A549 (cell line): ENCODE data around the gene KCNAB3.

Source experiments
- CHD2 ChIP-seq: fragments of 150-350 bp; IDR thresholded peaks from 2 replicates; pipeline ENCODE4 v1.6.1; 2014; ENCODE audit warnings: low read length; ENCODE audit not compliant: partially characterized antibody
- POLR2A ChIP-seq: IDR thresholded peaks from 2 replicates; pipeline ENCODE4 v1.6.1; 2012; ENCODE audit warnings: mild to moderate bottlenecking, low read length
- TF ChIP-seq, protein P1 (sequence below): fragments of >200 bp; sonication (Bioruptor Twin); formaldehyde crosslinking; IDR thresholded peaks from 3 replicates; pipeline ENCODE4 v1.5.1; 2016

DNA sequence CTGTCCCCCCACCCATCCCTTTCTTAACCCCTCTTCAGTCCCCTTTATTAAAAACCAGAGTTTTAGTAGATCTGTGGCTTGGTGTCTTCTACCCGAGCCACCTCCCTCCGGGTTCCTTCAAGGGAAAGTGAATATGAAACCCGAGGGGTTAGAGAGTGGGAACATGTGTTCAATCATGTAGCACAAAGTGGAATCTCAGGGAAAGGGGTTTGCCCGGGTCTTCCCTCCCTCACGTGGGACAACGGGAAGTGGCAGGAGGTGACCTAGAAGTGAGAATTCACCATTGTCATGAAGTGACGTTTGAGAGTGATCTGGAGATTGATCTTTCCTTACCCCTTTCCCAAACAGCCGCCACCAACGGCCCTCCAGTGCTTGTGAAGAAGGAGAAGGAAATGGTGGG is 18.5 kb downstream of the KCNAB3 start:
- TF ChIP-seq POLR2A (no peak), CHD2 (no peak)
- TF ChIP-seq, protein P1, sequence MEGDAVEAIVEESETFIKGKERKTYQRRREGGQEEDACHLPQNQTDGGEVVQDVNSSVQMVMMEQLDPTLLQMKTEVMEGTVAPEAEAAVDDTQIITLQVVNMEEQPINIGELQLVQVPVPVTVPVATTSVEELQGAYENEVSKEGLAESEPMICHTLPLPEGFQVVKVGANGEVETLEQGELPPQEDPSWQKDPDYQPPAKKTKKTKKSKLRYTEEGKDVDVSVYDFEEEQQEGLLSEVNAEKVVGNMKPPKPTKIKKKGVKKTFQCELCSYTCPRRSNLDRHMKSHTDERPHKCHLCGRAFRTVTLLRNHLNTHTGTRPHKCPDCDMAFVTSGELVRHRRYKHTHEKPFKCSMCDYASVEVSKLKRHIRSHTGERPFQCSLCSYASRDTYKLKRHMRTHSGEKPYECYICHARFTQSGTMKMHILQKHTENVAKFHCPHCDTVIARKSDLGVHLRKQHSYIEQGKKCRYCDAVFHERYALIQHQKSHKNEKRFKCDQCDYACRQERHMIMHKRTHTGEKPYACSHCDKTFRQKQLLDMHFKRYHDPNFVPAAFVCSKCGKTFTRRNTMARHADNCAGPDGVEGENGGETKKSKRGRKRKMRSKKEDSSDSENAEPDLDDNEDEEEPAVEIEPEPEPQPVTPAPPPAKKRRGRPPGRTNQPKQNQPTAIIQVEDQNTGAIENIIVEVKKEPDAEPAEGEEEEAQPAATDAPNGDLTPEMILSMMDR, result no peak
